Measurements from ENCODE around the gene ASB2.

ASB2 gene

DNA sequence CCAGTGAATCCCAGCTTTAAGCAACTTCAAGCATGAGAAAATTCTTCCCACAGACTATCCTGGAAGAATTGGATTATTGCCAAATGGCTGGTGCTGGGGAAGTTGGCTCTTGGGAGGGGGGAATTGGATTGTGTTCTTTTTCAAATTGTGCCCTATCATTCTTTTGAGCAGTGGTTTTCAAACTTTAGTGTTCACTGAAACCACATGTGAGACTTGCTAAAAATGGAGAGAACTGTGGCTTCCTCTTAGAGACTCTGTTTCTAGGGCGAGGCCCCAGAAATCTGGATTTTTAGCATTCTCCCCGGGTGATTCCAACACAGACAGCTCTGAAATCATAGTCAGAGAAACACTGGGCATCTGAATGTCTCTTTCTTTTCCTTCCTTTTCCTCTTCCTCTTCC is 35.4 kb upstream of the ASB2 start:
- H3K27me3 ChIP-seq (ENCODE audit: insufficient read depth, poor library complexity, severe bottlenecking) = no peaks in the 10 kb centered on the region
- TF ChIP-seq SPI1 (IDR thresholded peaks at IDR 0.05; ENCODE audit: borderline replicate concordance, low read depth) = no peak
- TF ChIP-seq REST (IDR thresholded peaks at IDR 0.05; ENCODE audit: insufficient replicate concordance, low read depth) = no peak
- TF ChIP-seq, protein P1, sequence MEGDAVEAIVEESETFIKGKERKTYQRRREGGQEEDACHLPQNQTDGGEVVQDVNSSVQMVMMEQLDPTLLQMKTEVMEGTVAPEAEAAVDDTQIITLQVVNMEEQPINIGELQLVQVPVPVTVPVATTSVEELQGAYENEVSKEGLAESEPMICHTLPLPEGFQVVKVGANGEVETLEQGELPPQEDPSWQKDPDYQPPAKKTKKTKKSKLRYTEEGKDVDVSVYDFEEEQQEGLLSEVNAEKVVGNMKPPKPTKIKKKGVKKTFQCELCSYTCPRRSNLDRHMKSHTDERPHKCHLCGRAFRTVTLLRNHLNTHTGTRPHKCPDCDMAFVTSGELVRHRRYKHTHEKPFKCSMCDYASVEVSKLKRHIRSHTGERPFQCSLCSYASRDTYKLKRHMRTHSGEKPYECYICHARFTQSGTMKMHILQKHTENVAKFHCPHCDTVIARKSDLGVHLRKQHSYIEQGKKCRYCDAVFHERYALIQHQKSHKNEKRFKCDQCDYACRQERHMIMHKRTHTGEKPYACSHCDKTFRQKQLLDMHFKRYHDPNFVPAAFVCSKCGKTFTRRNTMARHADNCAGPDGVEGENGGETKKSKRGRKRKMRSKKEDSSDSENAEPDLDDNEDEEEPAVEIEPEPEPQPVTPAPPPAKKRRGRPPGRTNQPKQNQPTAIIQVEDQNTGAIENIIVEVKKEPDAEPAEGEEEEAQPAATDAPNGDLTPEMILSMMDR (IDR thresholded peaks at IDR 0.05; ENCODE audit: insufficient read depth, low read length) = no peak
- TF ChIP-seq POLR2AphosphoS5 (IDR thresholded peaks at IDR 0.05; ENCODE audit: low read depth) = no peak
- no peak for TF ChIP-seq GABPA (IDR thresholded peaks at IDR 0.05; ENCODE audit: low read depth)
- H3K4me3 ChIP-seq (replicated peaks; ENCODE audit: insufficient read depth, low read length) = no peak overlapping the region
- no peak overlapping the region for H3K27ac ChIP-seq (replicated peaks)
- DNase-seq (ENCODE audit: low read depth in 1 of 2, low spot score in 1 of 2) = no peak

DNA sequence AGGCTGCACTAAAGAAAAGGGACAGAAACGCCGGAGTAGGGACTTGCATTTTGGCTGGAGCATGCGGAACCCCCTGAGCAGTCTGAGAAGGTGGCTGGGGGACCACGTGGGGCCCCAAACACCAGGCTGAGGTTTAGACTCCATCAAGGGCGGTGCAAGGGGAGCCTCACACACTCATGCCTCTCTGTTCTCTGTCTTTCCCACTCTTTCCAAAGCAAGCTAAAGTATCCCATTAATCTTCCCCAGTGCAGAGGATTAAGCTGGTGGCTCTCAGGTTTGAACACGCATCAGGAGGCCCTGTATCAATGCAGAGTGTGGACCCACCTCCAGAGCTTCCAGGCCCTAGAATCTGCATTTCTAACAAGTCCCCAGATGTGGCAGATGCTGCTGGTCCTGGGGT is 34.3 kb upstream of the ASB2 start:
- Histone ChIP-seq H3K27me3 (ENCODE audit: insufficient read depth, poor library complexity, severe bottlenecking) (no peaks in the 10 kb centered on the region), H3K27ac (replicated peaks) (no peak overlapping the region), H3K4me3 (replicated peaks; ENCODE audit: insufficient read depth, low read length) (no peak overlapping the region)
- no peak for DNase-seq (ENCODE audit: low read depth in 1 of 2, low spot score in 1 of 2)
- no peak for TF ChIP-seq REST (IDR thresholded peaks at IDR 0.05; ENCODE audit: insufficient replicate concordance, low read depth)
- TF ChIP-seq GABPA (IDR thresholded peaks at IDR 0.05; ENCODE audit: low read depth) = no peak
- no peak for TF ChIP-seq POLR2AphosphoS5 (IDR thresholded peaks at IDR 0.05; ENCODE audit: low read depth)
- TF ChIP-seq SPI1 (IDR thresholded peaks at IDR 0.05; ENCODE audit: borderline replicate concordance, low read depth) = no peak
- TF ChIP-seq, protein P1 (IDR thresholded peaks at IDR 0.05; ENCODE audit: insufficient read depth, low read length) = no peak

GRCh38 chr14:94009767-94010166 is 33.4 kb upstream of the ASB2 start:
- no peak overlapping the region for H3K27ac ChIP-seq (replicated peaks)
- no peaks in the 10 kb centered on the region for H3K27me3 ChIP-seq (ENCODE audit: insufficient read depth, poor library complexity, severe bottlenecking)
- TF ChIP-seq, protein P1 (IDR thresholded peaks at IDR 0.05; ENCODE audit: insufficient read depth, low read length) = no peak
- TF ChIP-seq REST (IDR thresholded peaks at IDR 0.05; ENCODE audit: insufficient replicate concordance, low read depth) = no peak
- no peak for TF ChIP-seq POLR2AphosphoS5 (IDR thresholded peaks at IDR 0.05; ENCODE audit: low read depth)
- no peak for TF ChIP-seq SPI1 (IDR thresholded peaks at IDR 0.05; ENCODE audit: borderline replicate concordance, low read depth)
- TF ChIP-seq GABPA (IDR thresholded peaks at IDR 0.05; ENCODE audit: low read depth) = no peak
- no peak for DNase-seq (ENCODE audit: low read depth in 1 of 2, low spot score in 1 of 2)
- no peak overlapping the region for H3K4me3 ChIP-seq (replicated peaks; ENCODE audit: insufficient read depth, low read length)

All from HL-60 (cell line).